ENCODE measurements around the gene NAA38. TPM values are rescaled to one million over a fixed set of nuclear protein-coding genes. Genes with fewer than 3 reads are reported as not detected.

NAA38 gene
- polyA plus RNA-seq, 1 donor = 50.7 TPM

- no peak overlapping the region for H3K27ac ChIP-seq (ENCODE audit: low read length)
- H3K4me1 ChIP-seq (ENCODE audit: control insufficient read depth, insufficient read depth, low read length) = peaks cover 26% of the 10 kb centered on the region
- H3K9me3 ChIP-seq (ENCODE audit: control insufficient read depth, low read depth, low read length) = peaks cover 6% of the 10 kb centered on the region
- H3K36me3 ChIP-seq (ENCODE audit: control insufficient read depth, insufficient read depth, low read length) = peaks cover 57% of the 10 kb centered on the region
- no peak for DNase-seq
- H3K27me3 ChIP-seq (ENCODE audit: control insufficient read depth, insufficient read depth, low read length) = no peaks in the 10 kb centered on the region
- WGBS (ENCODE audit: insufficient coverage, low lambda C conversion rate) = no CpG with 5 or more reads among the region's 51 CpGs
- H3K4me3 ChIP-seq (ENCODE audit: low read length) = no peak overlapping the region
Measured at GRCh38 chr17:7852919-7853690, 4.3 kb downstream of the NAA38 start.

GRCh38 chr17:7852262-7852670, 5.1 kb downstream of the NAA38 start:
- no CpG with 5 or more reads among the region's 20 CpGs for WGBS (ENCODE audit: insufficient coverage, low lambda C conversion rate)
- Histone ChIP-seq H3K27me3 (ENCODE audit: control insufficient read depth, insufficient read depth, low read length) (no peaks in the 10 kb centered on the region), H3K36me3 (ENCODE audit: control insufficient read depth, insufficient read depth, low read length) (peaks cover 64% of the 10 kb centered on the region), H3K4me3 (ENCODE audit: low read length) (no peak overlapping the region), H3K27ac (ENCODE audit: low read length) (no peak overlapping the region), H3K4me1 (ENCODE audit: control insufficient read depth, insufficient read depth, low read length) (peaks cover 26% of the 10 kb centered on the region), H3K9me3 (ENCODE audit: control insufficient read depth, low read depth, low read length) (peaks cover 6% of the 10 kb centered on the region)
- peak in 1 of 2 donors; percentile 14 for DNase-seq

DNA sequence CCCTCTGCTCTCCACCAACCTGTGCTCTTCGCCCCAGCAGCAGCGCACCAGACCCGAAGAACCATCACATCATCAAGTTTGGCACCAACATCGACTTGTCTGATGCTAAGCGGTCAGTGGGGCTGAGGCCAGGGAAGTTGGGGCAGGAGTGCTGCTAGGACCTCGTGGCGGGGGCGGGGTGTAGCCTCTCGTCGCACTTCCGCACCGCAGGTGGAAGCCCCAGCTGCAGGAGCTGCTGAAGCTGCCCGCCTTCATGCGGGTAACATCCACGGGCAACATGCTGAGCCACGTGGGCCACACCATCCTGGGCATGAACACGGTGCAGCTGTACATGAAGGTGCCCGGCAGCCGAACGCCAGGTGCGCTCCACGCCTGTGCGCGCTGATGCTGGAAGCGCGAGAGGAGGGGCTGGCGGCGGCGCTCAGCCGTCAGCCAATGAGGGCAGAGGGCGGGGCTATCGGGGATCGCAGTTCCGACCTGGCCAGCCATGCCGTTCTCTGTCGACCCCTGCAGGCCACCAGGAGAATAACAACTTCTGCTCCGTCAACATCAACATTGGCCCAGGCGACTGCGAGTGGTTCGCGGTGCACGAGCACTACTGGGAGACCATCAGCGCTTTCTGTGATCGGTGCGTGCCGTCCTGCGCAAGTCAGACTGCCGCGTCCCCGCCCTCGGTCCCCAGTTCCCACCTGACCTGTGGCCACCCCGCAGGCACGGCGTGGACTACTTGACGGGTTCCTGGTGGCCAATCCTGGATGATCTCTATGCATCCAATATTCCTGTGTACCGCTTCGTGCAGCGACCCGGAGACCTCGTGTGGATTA, 5.7 kb downstream of the NAA38 start:
- H3K36me3 ChIP-seq (ENCODE audit: control insufficient read depth, insufficient read depth, low read length) = peaks cover 69% of the 10 kb centered on the region
- peak; percentile 92 to 94 for DNase-seq
- peaks cover 23% of the 10 kb centered on the region for H3K4me1 ChIP-seq (ENCODE audit: control insufficient read depth, insufficient read depth, low read length)
- H3K4me3 ChIP-seq (ENCODE audit: low read length) = no peak overlapping the region
- H3K27ac ChIP-seq (ENCODE audit: low read length) = no peak overlapping the region
- H3K27me3 ChIP-seq (ENCODE audit: control insufficient read depth, insufficient read depth, low read length) = no peaks in the 10 kb centered on the region
- peaks cover 6% of the 10 kb centered on the region for H3K9me3 ChIP-seq (ENCODE audit: control insufficient read depth, low read depth, low read length)
- 60% methylated on average over 1 of the region's 60 CpGs for WGBS (ENCODE audit: insufficient coverage, low lambda C conversion rate)

DNA sequence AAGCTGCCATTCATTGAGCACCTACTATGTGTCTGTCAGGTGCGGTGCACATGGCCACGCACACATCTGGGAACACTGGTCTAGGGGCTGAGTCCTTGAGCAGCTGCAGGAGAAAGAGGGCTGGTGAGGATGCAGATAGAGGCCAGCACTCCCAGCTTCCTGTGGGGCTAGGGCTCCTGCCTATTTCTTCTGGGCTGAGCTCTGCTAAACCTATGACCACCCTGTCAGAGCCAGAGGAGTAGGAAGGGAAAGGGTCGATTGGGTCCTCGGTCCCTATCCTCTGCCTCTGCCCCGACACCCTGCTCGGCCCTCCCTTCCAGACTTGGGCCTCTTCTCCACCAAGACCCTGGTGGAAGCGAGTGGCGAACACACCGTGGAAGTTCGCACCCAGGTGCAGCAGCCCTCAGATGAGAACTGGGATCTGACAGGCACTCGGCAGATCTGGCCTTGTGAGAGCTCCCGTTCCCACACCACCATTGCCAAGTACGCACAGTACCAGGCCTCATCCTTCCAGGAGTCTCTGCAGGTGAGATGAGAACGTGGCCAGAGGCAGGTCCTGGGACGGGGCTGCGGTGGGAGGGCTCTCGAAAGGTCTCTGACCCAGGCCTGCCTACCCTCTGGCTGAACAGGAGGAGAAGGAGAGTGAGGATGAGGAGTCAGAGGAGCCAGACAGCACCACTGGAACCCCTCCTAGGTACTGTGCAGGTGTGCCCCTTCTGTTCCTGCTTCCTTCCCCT, 6.5 kb downstream of the NAA38 start:
- no peak for DNase-seq
- WGBS (ENCODE audit: insufficient coverage, low lambda C conversion rate) = no CpG with 5 or more reads among the region's 17 CpGs
- H3K27ac ChIP-seq (ENCODE audit: low read length) = no peak overlapping the region
- H3K27me3 ChIP-seq (ENCODE audit: control insufficient read depth, insufficient read depth, low read length) = no peaks in the 10 kb centered on the region
- H3K4me1 ChIP-seq (ENCODE audit: control insufficient read depth, insufficient read depth, low read length) = peaks cover 15% of the 10 kb centered on the region
- H3K9me3 ChIP-seq (ENCODE audit: control insufficient read depth, low read depth, low read length) = peaks cover 6% of the 10 kb centered on the region
- peaks cover 76% of the 10 kb centered on the region for H3K36me3 ChIP-seq (ENCODE audit: control insufficient read depth, insufficient read depth, low read length)
- H3K4me3 ChIP-seq (ENCODE audit: low read length) = no peak overlapping the region

GRCh38 chr17:7849751-7850504, 7.4 kb downstream of the NAA38 start:
- peaks cover 82% of the 10 kb centered on the region for H3K36me3 ChIP-seq (ENCODE audit: control insufficient read depth, insufficient read depth, low read length)

GRCh38 chr17:7849130-7849750, 8.1 kb downstream of the NAA38 start:
- Histone ChIP-seq H3K36me3 (ENCODE audit: control insufficient read depth, insufficient read depth, low read length) (peaks cover 82% of the 10 kb centered on the region), H3K9me3 (ENCODE audit: control insufficient read depth, low read depth, low read length) (peaks cover 4% of the 10 kb centered on the region), H3K27me3 (ENCODE audit: control insufficient read depth, insufficient read depth, low read length) (no peaks in the 10 kb centered on the region), H3K4me3 (ENCODE audit: low read length) (no peak overlapping the region), H3K4me1 (ENCODE audit: control insufficient read depth, insufficient read depth, low read length) (peaks cover 18% of the 10 kb centered on the region), H3K27ac (ENCODE audit: low read length) (no peak overlapping the region)
- no peak for DNase-seq
- WGBS (ENCODE audit: insufficient coverage, low lambda C conversion rate) = no CpG with 5 or more reads among the region's 35 CpGs

More at GRCh38 chr17:7849751-7850504, 7.4 kb downstream of the NAA38 start:
- H3K9me3 ChIP-seq (ENCODE audit: control insufficient read depth, low read depth, low read length) = peaks cover 4% of the 10 kb centered on the region
- no peaks in the 10 kb centered on the region for H3K27me3 ChIP-seq (ENCODE audit: control insufficient read depth, insufficient read depth, low read length)
- no CpG with 5 or more reads among the region's 12 CpGs for WGBS (ENCODE audit: insufficient coverage, low lambda C conversion rate)
- no peak for DNase-seq
- H3K4me1 ChIP-seq (ENCODE audit: control insufficient read depth, insufficient read depth, low read length) = peaks cover 17% of the 10 kb centered on the region
- H3K4me3 ChIP-seq (ENCODE audit: low read length) = no peak overlapping the region
- no peak overlapping the region for H3K27ac ChIP-seq (ENCODE audit: low read length)

GRCh38 chr17:7848739-7849129, 8.6 kb downstream of the NAA38 start:
- Histone ChIP-seq H3K36me3 (ENCODE audit: control insufficient read depth, insufficient read depth, low read length) (peaks cover 81% of the 10 kb centered on the region), H3K27me3 (ENCODE audit: control insufficient read depth, insufficient read depth, low read length) (no peaks in the 10 kb centered on the region), H3K4me3 (ENCODE audit: low read length) (no peak overlapping the region), H3K4me1 (ENCODE audit: control insufficient read depth, insufficient read depth, low read length) (peaks cover 18% of the 10 kb centered on the region), H3K27ac (ENCODE audit: low read length) (no peak overlapping the region), H3K9me3 (ENCODE audit: control insufficient read depth, low read depth, low read length) (peaks cover 4% of the 10 kb centered on the region)
- no CpG with 5 or more reads among the region's 21 CpGs for WGBS (ENCODE audit: insufficient coverage, low lambda C conversion rate)
- DNase-seq = no peak

- H3K9me3 ChIP-seq (ENCODE audit: control insufficient read depth, low read depth, low read length) = peaks cover 4% of the 10 kb centered on the region
- WGBS (ENCODE audit: insufficient coverage, low lambda C conversion rate) = no CpG with 5 or more reads among the region's 20 CpGs
- H3K4me3 ChIP-seq (ENCODE audit: low read length) = no peak overlapping the region
- DNase-seq = no peak
- no peak overlapping the region for H3K27ac ChIP-seq (ENCODE audit: low read length)
- H3K36me3 ChIP-seq (ENCODE audit: control insufficient read depth, insufficient read depth, low read length) = peaks cover 77% of the 10 kb centered on the region
- H3K27me3 ChIP-seq (ENCODE audit: control insufficient read depth, insufficient read depth, low read length) = no peaks in the 10 kb centered on the region
- H3K4me1 ChIP-seq (ENCODE audit: control insufficient read depth, insufficient read depth, low read length) = peaks cover 18% of the 10 kb centered on the region
Measured at GRCh38 chr17:7848131-7848579, 9.2 kb downstream of the NAA38 start.

DNA sequence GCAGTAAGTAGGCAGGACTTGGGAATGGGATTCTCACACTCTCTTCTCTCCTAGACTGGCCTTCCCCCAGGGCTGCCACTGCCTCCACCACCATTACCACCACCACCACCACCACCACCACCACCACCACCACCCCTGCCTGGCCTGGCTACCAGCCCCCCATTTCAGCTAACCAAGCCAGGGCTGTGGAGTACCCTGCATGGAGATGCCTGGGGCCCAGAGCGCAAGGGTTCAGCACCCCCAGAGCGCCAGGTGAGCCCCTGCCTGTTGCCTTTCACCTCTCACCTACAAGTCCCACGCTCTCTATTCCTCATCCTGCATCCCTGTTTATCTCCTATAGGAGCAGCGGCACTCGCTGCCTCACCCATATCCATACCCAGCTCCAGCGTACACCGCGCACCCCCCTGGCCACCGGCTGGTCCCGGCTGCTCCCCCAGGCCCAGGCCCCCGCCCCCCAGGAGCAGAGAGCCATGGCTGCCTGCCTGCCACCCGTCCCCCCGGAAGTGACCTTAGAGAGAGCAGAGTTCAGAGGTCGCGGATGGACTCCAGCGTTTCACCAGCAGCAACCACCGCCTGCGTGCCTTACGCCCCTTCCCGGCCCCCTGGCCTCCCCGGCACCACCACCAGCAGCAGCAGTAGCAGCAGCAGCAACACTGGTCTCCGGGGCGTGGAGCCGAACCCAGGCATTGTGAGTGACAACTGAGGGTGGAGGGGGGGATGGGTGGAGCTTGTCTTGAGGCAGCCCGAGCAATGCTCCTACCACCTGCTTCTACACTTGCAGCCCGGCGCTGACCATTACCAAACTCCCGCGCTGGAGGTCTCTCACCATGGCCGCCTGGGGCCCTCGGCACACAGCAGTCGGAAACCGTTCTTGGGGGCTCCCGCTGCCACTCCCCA, 10.3 kb downstream of the NAA38 start:
- no peak overlapping the region for H3K27ac ChIP-seq (ENCODE audit: low read length)
- peaks cover 15% of the 10 kb centered on the region for H3K4me1 ChIP-seq (ENCODE audit: control insufficient read depth, insufficient read depth, low read length)
- no peaks in the 10 kb centered on the region for H3K27me3 ChIP-seq (ENCODE audit: control insufficient read depth, insufficient read depth, low read length)
- H3K9me3 ChIP-seq (ENCODE audit: control insufficient read depth, low read depth, low read length) = peaks cover 4% of the 10 kb centered on the region
- no CpG with 5 or more reads among the region's 34 CpGs for WGBS (ENCODE audit: insufficient coverage, low lambda C conversion rate)
- peaks cover 65% of the 10 kb centered on the region for H3K36me3 ChIP-seq (ENCODE audit: control insufficient read depth, insufficient read depth, low read length)
- DNase-seq = no peak
- H3K4me3 ChIP-seq (ENCODE audit: low read length) = no peak overlapping the region
